Measurements from ENCODE around the gene RMI1. TPM values are rescaled to one million over a fixed set of nuclear protein-coding genes. Genes with fewer than 3 reads are reported as not detected.

Gene RMI1
- total and polyA plus RNA-seq, 7 donors, result 1.4 to 9.0 (median 3.9) TPM

- Histone ChIP-seq H3K27me3 (no peaks in the 10 kb centered on the region), H3K4me3 (peak overlapping the region; percentile 83 to 93 (median 88)), H3K27ac (peak overlapping the region; percentile 96 to 99 (median 98)), H3K36me3 (peaks cover 14 to 37% (median 30%) of the 10 kb centered on the region in 4 donors), H3K4me1 (peaks cover 0 to 53% (median 38%) of the 10 kb centered on the region in 4 donors), H3K9me3 (no peaks in the 10 kb centered on the region)
- no peak for TF ChIP-seq CTCF (IDR thresholded peaks at IDR 0.05)
- no peak for TF ChIP-seq EP300 (IDR thresholded peaks at IDR 0.05)
- TF ChIP-seq POLR2AphosphoS5 (IDR thresholded peaks at IDR 0.05), result peak; percentile 14 to 71 (median 26)
- TF ChIP-seq POLR2A (IDR thresholded peaks at IDR 0.05), result peak in 1 of 2 donors; percentile 25
- DNase-seq, result peak; percentile 92
- WGBS, 2 donors, result 0 to 1% methylated on average over 55 of the region's 55 CpGs
- intact Hi-C loops (cut with DNase I), result loop anchor here (5.0 kb wide), 1 partner anchor 272 kb away; the partner anchor contains the start of gene UBQLN1
These were observed 1.4 kb upstream of the RMI1 start for GRCh38 chr9:83978992-83979811.

- H3K36me3 ChIP-seq, result peaks cover 10 to 30% (median 23%) of the 10 kb centered on the region in 4 donors
- peak within 1 kb of the TSS; percentile 96 to 99 (median 98) for H3K27ac ChIP-seq
- no peaks in the 10 kb centered on the region for H3K27me3 ChIP-seq
- peaks cover 0 to 46% (median 35%) of the 10 kb centered on the region in 4 donors for H3K4me1 ChIP-seq
- WGBS, 2 donors, result 0 to 1% methylated on average over 57 of the region's 57 CpGs
- TF ChIP-seq EP300 (IDR thresholded peaks at IDR 0.05), result peak in 1 of 4 donors; percentile 17
- TF ChIP-seq POLR2AphosphoS5 (IDR thresholded peaks at IDR 0.05), result peak in 2 of 4 donors; percentile 1 to 37
- peak in 1 of 2 donors; percentile 22 for TF ChIP-seq POLR2A (IDR thresholded peaks at IDR 0.05)
- no peak for TF ChIP-seq CTCF (IDR thresholded peaks at IDR 0.05)
- no peaks in the 10 kb centered on the region for H3K9me3 ChIP-seq
- H3K4me3 ChIP-seq, result peak within 1 kb of the TSS; percentile 83 to 93 (median 88)
- DNase-seq, result peak; percentile 100
- intact Hi-C loops (cut with DNase I), result loop anchor here (2.0 to 5.0 kb wide), 5 partner anchors 23 to 273 kb away; partner anchors contain the start of genes GKAP1, KIF27 and UBQLN1
These were observed 702 bp upstream of the RMI1 start, which contains the start of gene HNRNPK for GRCh38 chr9:83979812-83980394. HNRNPK (minus strand) TSS chr9:83980215; CDS start chr9:83978252, 1,963 bp downstream.

- intact Hi-C loops (cut with DNase I), result loop anchor here (2.0 to 5.0 kb wide), 4 partner anchors 24 to 191 kb away; partner anchors contain the start of genes GKAP1 and KIF27
- peak overlapping the region; percentile 96 to 99 (median 98) for H3K27ac ChIP-seq
- H3K4me1 ChIP-seq, result peaks cover 0 to 34% (median 28%) of the 10 kb centered on the region in 4 donors
- H3K4me3 ChIP-seq, result peak overlapping the region; percentile 83 to 93 (median 88)
- WGBS, 2 donors, result 1% methylated on average over 29 of the region's 29 CpGs
- DNase-seq, result peak; percentile 80
- H3K27me3 ChIP-seq, result no peaks in the 10 kb centered on the region
- H3K36me3 ChIP-seq, result peaks cover 0 to 16% (median 12%) of the 10 kb centered on the region in 4 donors
- H3K9me3 ChIP-seq, result no peaks in the 10 kb centered on the region
- TF ChIP-seq POLR2AphosphoS5 (IDR thresholded peaks at IDR 0.05), result no peak
- no peak for TF ChIP-seq POLR2A (IDR thresholded peaks at IDR 0.05)
- no peak for TF ChIP-seq EP300 (IDR thresholded peaks at IDR 0.05)
- peak in 1 of 4 experiments; percentile 7 for TF ChIP-seq CTCF (IDR thresholded peaks at IDR 0.05)
These were observed 694 bp downstream of the RMI1 start for GRCh38 chr9:83981126-83981871.

- Histone ChIP-seq H3K27ac (peak overlapping the region in 1 of 4 donors; percentile 68), H3K9me3 (no peaks in the 10 kb centered on the region), H3K27me3 (no peaks in the 10 kb centered on the region), H3K4me3 (no peak overlapping the region), H3K36me3 (no peaks in the 10 kb centered on the region), H3K4me1 (peaks cover 0 to 10% (median 7%) of the 10 kb centered on the region in 4 donors)
- no peak for DNase-seq
- intact Hi-C loops (cut with DNase I), result no loop called here
- WGBS, 2 donors, result 58% methylated on average over 3 of the region's 3 CpGs
- TF ChIP-seq CTCF (IDR thresholded peaks at IDR 0.05) (no peak), POLR2A (IDR thresholded peaks at IDR 0.05) (no peak), EP300 (IDR thresholded peaks at IDR 0.05) (no peak), POLR2AphosphoS5 (IDR thresholded peaks at IDR 0.05) (no peak)
These were observed 5.6 kb downstream of the RMI1 start for GRCh38 chr9:83986195-83986594.
